GM21786 (cell line): ENCODE data around the gene NRXN3.

ENCODE experiments used
- ATAC-seq: cut with Tn5 transposase; IDR thresholded peaks from one replicate; pipeline ENCODE4 v1.9.1; 2021; ENCODE audit not compliant: unreplicated experiment

NRXN3 gene

GRCh38 chr14:79871136-79871535 is 1701.0 kb downstream of the NRXN3 start:
- ATAC-seq = no peak

- ATAC-seq = no peak
These were observed 1708.1 kb downstream of the NRXN3 start for GRCh38 chr14:79878229-79878628.

GRCh38 chr14:79878785-79879184 is 1708.6 kb downstream of the NRXN3 start:
- no peak for ATAC-seq

- ATAC-seq = no peak
These were observed 1711.1 kb downstream of the NRXN3 start for GRCh38 chr14:79881299-79881698.

GRCh38 chr14:79890527-79890926 is 1720.4 kb downstream of the NRXN3 start:
- no peak for ATAC-seq

- ATAC-seq = no peak
These were observed 1725.8 kb downstream of the NRXN3 start for GRCh38 chr14:79896009-79896408.

GRCh38 chr14:79899610-79900009 is 1729.4 kb downstream of the NRXN3 start:
- no peak for ATAC-seq

GRCh38 chr14:79904497-79904896 is 1734.3 kb downstream of the NRXN3 start:
- ATAC-seq = no peak

- no peak for ATAC-seq
These were observed 1736.8 kb downstream of the NRXN3 start for GRCh38 chr14:79906994-79907393.

- ATAC-seq = no peak
These were observed 1739.9 kb downstream of the NRXN3 start for GRCh38 chr14:79910086-79910485.

- no peak for ATAC-seq
These were observed 1741.6 kb downstream of the NRXN3 start for GRCh38 chr14:79911744-79912143.

GRCh38 chr14:79914595-79914994 is 1744.4 kb downstream of the NRXN3 start:
- no peak for ATAC-seq

- no peak for ATAC-seq
These were observed 1745.2 kb downstream of the NRXN3 start for GRCh38 chr14:79915406-79915805.

GRCh38 chr14:79916281-79916680 is 1746.1 kb downstream of the NRXN3 start:
- ATAC-seq = no peak

GRCh38 chr14:79916892-79917291 is 1746.7 kb downstream of the NRXN3 start:
- ATAC-seq = no peak
